Endothelial cell of umbilical vein (primary cell): ENCODE data around the gene MYO16. TPM values are rescaled to one million over a fixed set of nuclear protein-coding genes. Genes with fewer than 3 reads are reported as not detected.

Experiments
- BruUV-seq: library from RNA; stranded (reverse); fragments of 400-500 nt; replicated peaks from 2 replicates; lab custom pipeline; 2021; lab: Mats Ljungman, UMichigan
- CTCF ChIA-PET: fragments of 300-600, 350-600 bp; sonication (Branson Sonifier 250); formaldehyde crosslinking; loops from one replicate; lab custom pipeline; 2021; ENCODE audit warnings: antibody characterized with exemption, inconsistent platforms; lab: Charles Lee
- POLR2A ChIA-PET: fragments of 300-600, 350-600 bp; sonication (Branson Sonifier 250); formaldehyde crosslinking; loops from one replicate; lab custom pipeline; 2021; ENCODE audit warnings: antibody characterized with exemption, inconsistent platforms; lab: Charles Lee
- DNase-seq: peaks from one replicate; pipeline ENCODE4 v3.0.0-alpha.2; 2011; ENCODE audit warnings: low read depth, low spot score
- FAIRE-seq: peaks from 2 replicates; lab custom pipeline; 2011; peaks lifted over from hg19 to GRCh38; lab: Jason Lieb, UNC
- H2AFZ ChIP-seq: 2 replicates; pipeline ENCODE4 v1.6.0; 2012; ENCODE audit warnings: low read depth, low read length, control low read depth, inconsistent platforms
- H3K27ac ChIP-seq: 2 replicates; pipeline ENCODE4 v1.5.1; 2011; ENCODE audit warnings: low read depth, mild to moderate bottlenecking, control low read depth, low read length, moderate library complexity; ENCODE audit not compliant: insufficient read depth
- H3K27me3 ChIP-seq, 2 experiments: 2 replicates each; pipeline versions ENCODE4 v1.6.0 to v1.6.1; 2011; ENCODE audit warnings: low read length in 2 of 2, mixed read lengths in 1 of 2; ENCODE audit not compliant: control insufficient read depth in 2 of 2, insufficient read depth in 2 of 2
- H3K36me3 ChIP-seq, 2 experiments: 2 replicates in 1 of 2; 3 replicates in 1 of 2; pipeline ENCODE4 v1.5.1; 2011; ENCODE audit warnings: low read length in 2 of 2, mild to moderate bottlenecking in 1 of 2, moderate library complexity in 1 of 2; ENCODE audit not compliant: control insufficient read depth in 2 of 2, insufficient read depth in 2 of 2; ENCODE audit errors: extremely low read depth in 1 of 2
- H3K4me1 ChIP-seq: 3 replicates; pipeline ENCODE4 v1.5.1; 2011; ENCODE audit warnings: mild to moderate bottlenecking, low read length; ENCODE audit not compliant: control insufficient read depth, insufficient read depth; ENCODE audit errors: extremely low read depth
- H3K4me2 ChIP-seq: 2 replicates; pipeline ENCODE4 v1.6.1; 2011; ENCODE audit warnings: low read length, control low read depth, mixed read lengths; ENCODE audit not compliant: insufficient read depth
- H3K4me3 ChIP-seq, 3 experiments: fragments of 200-600 bp in 1 of 3; sonication (generic), shearing (Covaris generic) in 1 of 3; replicated peaks in 1 of 3; 2 replicates each; pipeline ENCODE4 v1.5.1; 2011 to 2016; ENCODE audit warnings: control low read depth in 3 of 3, low read length in 3 of 3, mild to moderate bottlenecking in 2 of 3, inconsistent platforms in 1 of 3, low read depth in 1 of 3, moderate library complexity in 1 of 3; ENCODE audit not compliant: insufficient read depth in 1 of 3
- H3K79me2 ChIP-seq: 2 replicates; pipeline ENCODE4 v1.6.0; 2012; ENCODE audit warnings: low read length, inconsistent platforms; ENCODE audit not compliant: control insufficient read depth, insufficient read depth
- H3K9ac ChIP-seq: replicated peaks from 2 replicates; pipeline ENCODE3; 2011; ENCODE audit warnings: low read length, control low read depth; ENCODE audit not compliant: insufficient read depth; ENCODE audit errors: extremely low read depth
- H3K9me1 ChIP-seq: replicated peaks from 3 replicates; pipeline ENCODE4 v1.6.0; 2011; ENCODE audit warnings: mild to moderate bottlenecking, low read length; ENCODE audit not compliant: control insufficient read depth, insufficient read depth; ENCODE audit errors: extremely low read depth
- H3K9me3 ChIP-seq: replicated peaks from 2 replicates; pipeline ENCODE4 v1.5.1; 2012; ENCODE audit warnings: low read length, inconsistent platforms; ENCODE audit not compliant: control insufficient read depth, insufficient read depth
- H4K20me1 ChIP-seq: replicated peaks from 2 replicates; pipeline ENCODE3; 2011; ENCODE audit warnings: mild to moderate bottlenecking, low read length; ENCODE audit not compliant: control insufficient read depth, insufficient read depth; ENCODE audit errors: extremely low read depth
- CTCF ChIP-seq, 2 donors: IDR thresholded peaks; 1 replicate in 1 of 2; 2 replicates in 1 of 2; pipeline ENCODE4 v1.5.1; 2011; ENCODE audit warnings: low read length in 2 of 2, mild to moderate bottlenecking in 2 of 2, moderate library complexity in 2 of 2, control low read depth in 1 of 2, inconsistent platforms in 1 of 2, low read depth in 1 of 2; ENCODE audit not compliant: insufficient read depth in 1 of 2; ENCODE audit errors: extremely low read depth in 1 of 2
- EZH2 ChIP-seq: IDR thresholded peaks from 2 replicates; pipeline ENCODE4 v1.6.1; 2012; ENCODE audit warnings: borderline replicate concordance, low read depth, mild to moderate bottlenecking, moderate library complexity, low read length, inconsistent platforms; ENCODE audit not compliant: severe bottlenecking
- FOS ChIP-seq: IDR thresholded peaks from 2 replicates; pipeline ENCODE4 v1.6.1; 2011; ENCODE audit warnings: mild to moderate bottlenecking, low read length, moderate library complexity, borderline replicate concordance; ENCODE audit not compliant: insufficient read depth
- GATA2 ChIP-seq: IDR thresholded peaks from 2 replicates; pipeline ENCODE4 v1.7.0; 2011; ENCODE audit warnings: low read depth, mild to moderate bottlenecking, moderate library complexity, mixed read lengths, low read length; ENCODE audit not compliant: insufficient read length, insufficient read depth
- JUN ChIP-seq: IDR thresholded peaks from 2 replicates; pipeline ENCODE4 v1.6.1; 2011; ENCODE audit warnings: borderline replicate concordance, low read depth; ENCODE audit not compliant: insufficient read length, insufficient read depth
- MAX ChIP-seq: IDR thresholded peaks from 2 replicates; pipeline ENCODE4 v1.6.1; 2011; ENCODE audit not compliant: insufficient read depth, insufficient read length
- MYC ChIP-seq: IDR thresholded peaks from one replicate; pipeline ENCODE4 v1.6.1; 2011; ENCODE audit warnings: mild to moderate bottlenecking, low read depth, low read length
- POLR2A ChIP-seq: IDR thresholded peaks from 2 replicates; pipeline ENCODE4 v1.6.1; 2012; ENCODE audit warnings: low read depth, mild to moderate bottlenecking, control low read depth, low read length
- POLR2AphosphoS5 ChIP-seq: IDR thresholded peaks from 2 replicates; pipeline ENCODE4 v1.6.1; 2012; ENCODE audit warnings: low read depth, mild to moderate bottlenecking, control low read depth, low read length, moderate library complexity; ENCODE audit not compliant: insufficient read depth
- dilution Hi-C: fragments of 300-500 bp; cut with MboI; formaldehyde crosslinking; loops from one replicate; pipeline ENCODE4 v1.15.0; 2019; ENCODE audit warnings: low sequenced_read_pairs; ENCODE audit not compliant: extremely low pct_ligation_motif_present
- intact Hi-C: fragments of 100-400 bp; cut with micrococcal nuclease; formaldehyde crosslinking; loops from one replicate; pipeline ENCODE4 v1.10.0; 2022
- polyA plus RNA-seq, 4 experiments: library from polyadenylated mRNA; depleted of rRNA in 3 of 4; stranded (reverse) in 3 of 4; unstranded in 1 of 4; fragments of >200 nt; gene quantifications; 2 replicates each; pipeline versions ENCODE4 v1.2.1 to v1.2.3, GENCODE V29; 2011 to 2012; ENCODE audit warnings: missing spikeins in 1 of 4
- total RNA-seq: library from RNA; stranded (reverse); gene quantifications from 2 replicates; pipeline ENCODE4 v1.2.3, GENCODE V29; 2021

MYO16 gene
- total and polyA plus RNA-seq, 2 donors (not counting 3 experiments of a cell fraction or from before 2014, with no cell fraction given): 0.03 to 0.04 TPM

DNA sequence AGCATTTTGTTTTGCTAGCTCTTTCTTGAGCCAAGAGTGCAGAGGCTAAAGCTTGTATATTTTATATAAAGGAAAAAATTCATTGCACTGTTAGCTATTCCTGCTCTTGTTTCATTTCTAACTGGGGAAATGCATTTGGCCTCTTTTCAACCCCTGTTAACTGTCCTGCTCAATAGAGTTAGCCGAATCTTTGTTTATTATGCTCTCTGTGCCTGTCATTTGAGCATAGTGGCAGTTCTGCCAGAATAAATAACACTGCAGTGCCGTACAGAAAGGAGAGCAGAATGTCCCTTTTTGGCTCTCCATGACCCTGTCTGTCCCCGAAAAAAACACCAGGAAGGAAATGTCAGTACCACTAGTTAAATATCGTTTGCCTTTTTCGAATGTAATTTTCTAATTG, 350.8 kb downstream of the MYO16 start:
- no peak overlapping the region for H3K27ac ChIP-seq
- no peak for DNase-seq
- no peak overlapping the region for H3K4me3 ChIP-seq
- H3K4me2 ChIP-seq: no peak overlapping the region
- dilution Hi-C loops (no loop called here), intact Hi-C loops (no loop called here)
- no peaks in the 10 kb centered on the region for H3K36me3 ChIP-seq
- FAIRE-seq: no peak
- CTCF ChIA-PET: interaction anchor here (1.9 kb wide), 1 partner anchor 19 kb away, joined by 6 read pairs; no protein-coding TSS in a partner anchor
- H3K4me1 ChIP-seq: no peaks in the 10 kb centered on the region
- H3K9me1 ChIP-seq: no peaks in the 10 kb centered on the region
- POLR2A ChIA-PET: no interaction called here
- H3K27me3 ChIP-seq: peaks cover 4 to 16% of the 10 kb centered on the region in 2 experiments
- BruUV-seq: no TSS peak
- H2AFZ ChIP-seq: no peak overlapping the region
- TF ChIP-seq MYC: no peak
- no peak for TF ChIP-seq EZH2
- no peak for TF ChIP-seq CTCF (IDR thresholded peaks at IDR 0.05; ENCODE audit: extremely low read depth in 1 of 2, insufficient read depth in 1 of 2, low read depth in 1 of 2, low read length in 2 of 2)
- no peak for TF ChIP-seq POLR2AphosphoS5
- no peak for TF ChIP-seq POLR2A
- TF ChIP-seq MAX: no peak
- no peak for TF ChIP-seq JUN
- TF ChIP-seq FOS: no peak
- no peak for TF ChIP-seq GATA2
- no peaks in the 10 kb centered on the region for H3K9me3 ChIP-seq
- H3K79me2 ChIP-seq: no peaks in the 10 kb centered on the region
- no peak overlapping the region for H3K9ac ChIP-seq
- no peaks in the 10 kb centered on the region for H4K20me1 ChIP-seq
